Right cardiac atrium (tissue), 5 donors: Measurements from ENCODE around the gene SCAF1. TPM values are rescaled to one million over a fixed set of nuclear protein-coding genes. Genes with fewer than 3 reads are reported as not detected.

ENCODE experiments used
- ATAC-seq, 2 donors: fragments of 200-7000 bp; cut with Tn5 transposase; one replicate each; pipeline versions ENCODE4 v1.8.0 to v1.9.1; 2020; ENCODE audit warnings: moderate library complexity in 2 of 2, mild to moderate bottlenecking in 1 of 2
- DNase-seq, 3 donors: peaks; one replicate each; pipeline ENCODE4 v3.0.0-alpha.2; 2020
- H3K27ac ChIP-seq: one replicate; pipeline ENCODE4 v1.5.1; 2013; ENCODE audit warnings: mild to moderate bottlenecking, low read length, control low read depth, moderate library complexity
- H3K27me3 ChIP-seq: one replicate; pipeline ENCODE4 v1.6.1; 2013; ENCODE audit not compliant: control insufficient read depth, insufficient read depth
- H3K4me1 ChIP-seq: one replicate; pipeline ENCODE4 v1.6.1; 2013; ENCODE audit warnings: low read length; ENCODE audit not compliant: control insufficient read depth, insufficient read depth
- H3K4me3 ChIP-seq: one replicate; pipeline ENCODE4 v1.5.1; 2013; ENCODE audit warnings: low read length, control low read depth
- H3K9me3 ChIP-seq: one replicate; pipeline ENCODE4 v1.6.1; 2013; ENCODE audit warnings: low read length; ENCODE audit not compliant: control insufficient read depth
- WGBS: extraction: QIAGEN DNeasy Blood & Tissue Kit; methylation state at CpG from one replicate; pipeline ENCODE4 v1.1.7; 2013; 5-methylcytosine and 5-hydroxymethylcytosine counted together
- intact Hi-C, 4 donors: fragments of 100-400 bp; cut with DNase I; formaldehyde crosslinking; loops; one replicate each; pipeline versions ENCODE4 v1.11.0 to v1.14.0; 2022 to 2023
- polyA plus RNA-seq: library from polyadenylated mRNA; stranded (reverse); fragments of 200-250 nt; gene quantifications from one replicate; pipeline ENCODE4 v1.2.3, GENCODE V29; 2013
- total RNA-seq, 4 donors: library from RNA; stranded (reverse); fragmentation: NEBNext Ultra II Directional; extraction: Animal tissue kit (Norgen Biotek cat#: 25700); gene quantifications; one replicate each; pipeline ENCODE4 v1.2.1, GENCODE V29; 2021
- donor health status: healthy with polysubstance abuse.
- donor health status: DM: no; HTN: yes; CAD: no.
- donor health status: DM: no; HTN: no; CAD: no.
- donor health status: DM: no; HTN: yes; CAD: no; lungs with severe emphysema.
- donor health status: DM: yes; HTN: yes; CAD: no.

SCAF1 gene
- total and polyA plus RNA-seq, 5 donors: 23.3 to 52.7 (median 42.0) TPM

DNA sequence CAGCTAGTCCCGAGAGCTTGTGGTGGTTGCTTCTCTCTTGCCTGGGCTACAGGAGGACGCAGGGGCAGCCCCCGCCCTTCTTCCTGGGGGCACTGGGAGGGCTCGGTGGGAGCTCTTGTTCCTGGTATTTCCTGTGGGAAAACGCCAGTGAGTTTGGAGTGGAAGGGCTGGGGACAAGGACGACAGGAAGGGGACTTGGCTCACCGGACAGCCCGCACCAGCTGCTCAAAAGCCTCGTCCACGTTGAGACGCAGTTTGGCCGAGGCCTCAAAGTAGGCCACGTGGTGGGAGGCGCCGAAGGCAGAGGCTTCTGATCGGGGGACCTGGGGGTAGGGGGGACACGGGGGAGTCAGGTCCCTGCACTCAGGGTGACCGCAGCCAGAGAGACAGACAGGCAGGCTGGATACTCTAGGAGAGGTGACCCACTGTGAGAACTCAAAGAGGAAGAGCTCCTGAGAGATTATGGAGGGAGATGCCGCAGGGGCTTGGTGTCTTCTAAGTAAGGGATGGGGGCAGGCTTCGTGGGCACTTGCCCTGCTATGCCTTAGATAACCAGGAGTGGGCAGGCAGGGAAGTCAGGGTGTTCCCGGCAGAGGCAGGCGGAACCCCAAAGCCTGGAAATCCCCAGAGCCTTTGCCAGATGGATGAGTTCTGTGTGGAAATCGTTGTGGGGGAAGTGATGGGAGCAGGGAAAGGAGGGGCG is 6.3 kb upstream of the SCAF1 start:
- Histone ChIP-seq H3K4me1 (peaks cover 12% of the 10 kb centered on the region), H3K4me3 (no peak overlapping the region), H3K9me3 (no peaks in the 10 kb centered on the region), H3K27ac (peak overlapping the region; percentile 34), H3K27me3 (no peaks in the 10 kb centered on the region)
- WGBS: 38% methylated on average over 24 of the region's 24 CpGs
- ATAC-seq (no peak), DNase-seq (peak in 2 of 3 donors; percentile 57 to 64)
- intact Hi-C loops: loop anchor here in 3 of 4 donors (5.0 to 10.0 kb wide), 2 partner anchors 43 to 51 kb away; partner anchors contain the start of genes PRR12 (in 2 of the 3), NOSIP (in 1 of the 3) and PRRG2 (in 1 of the 3)

DNA sequence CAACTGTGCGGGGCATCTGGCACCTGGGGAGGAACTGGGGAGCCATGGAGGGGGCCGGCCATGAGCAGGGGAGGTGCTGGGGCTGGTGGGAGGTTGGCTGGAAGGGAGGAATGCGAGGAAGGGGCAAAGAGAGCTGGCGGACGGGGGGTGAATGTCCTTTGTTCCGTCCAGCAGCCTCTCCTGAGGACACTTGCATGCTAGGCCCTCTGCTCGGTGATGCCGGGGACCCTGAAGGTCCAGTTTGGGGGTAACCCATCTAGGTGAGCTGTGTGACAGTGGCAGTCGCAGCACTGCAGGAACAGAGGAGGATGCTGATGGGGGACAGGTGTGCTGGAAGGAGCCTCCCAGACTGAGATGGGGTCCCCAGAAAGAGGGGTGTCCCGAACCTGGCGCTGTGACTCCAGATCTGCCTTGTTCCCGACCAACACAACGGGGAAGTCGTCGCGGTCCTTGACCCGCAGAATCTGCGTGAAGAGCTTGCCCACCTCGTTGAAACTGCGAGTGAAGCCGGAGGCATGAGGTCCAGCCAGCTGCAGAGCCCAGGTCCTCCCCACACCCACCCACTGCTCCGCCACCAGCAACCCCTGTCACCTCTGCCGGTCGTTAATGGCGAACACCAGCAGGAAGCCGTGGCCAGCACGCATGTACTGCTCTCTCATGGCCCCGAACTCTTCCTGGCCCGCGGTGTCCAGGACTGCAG is 5.6 kb upstream of the SCAF1 start:
- Histone ChIP-seq H3K27me3 (no peaks in the 10 kb centered on the region), H3K27ac (no peak overlapping the region), H3K4me1 (peaks cover 6% of the 10 kb centered on the region), H3K4me3 (no peak overlapping the region), H3K9me3 (no peaks in the 10 kb centered on the region)
- DNase-seq: peak in 2 of 3 donors; percentile 57 to 61
- intact Hi-C loops: loop anchor here in 3 of 4 donors (5.0 to 10.0 kb wide), 2 partner anchors 44 to 52 kb away; partner anchors contain the start of genes PRR12 (in 2 of the 3), NOSIP (in 1 of the 3) and PRRG2 (in 1 of the 3)
- WGBS: 77% methylated on average over 30 of the region's 30 CpGs
- no peak for ATAC-seq

DNA sequence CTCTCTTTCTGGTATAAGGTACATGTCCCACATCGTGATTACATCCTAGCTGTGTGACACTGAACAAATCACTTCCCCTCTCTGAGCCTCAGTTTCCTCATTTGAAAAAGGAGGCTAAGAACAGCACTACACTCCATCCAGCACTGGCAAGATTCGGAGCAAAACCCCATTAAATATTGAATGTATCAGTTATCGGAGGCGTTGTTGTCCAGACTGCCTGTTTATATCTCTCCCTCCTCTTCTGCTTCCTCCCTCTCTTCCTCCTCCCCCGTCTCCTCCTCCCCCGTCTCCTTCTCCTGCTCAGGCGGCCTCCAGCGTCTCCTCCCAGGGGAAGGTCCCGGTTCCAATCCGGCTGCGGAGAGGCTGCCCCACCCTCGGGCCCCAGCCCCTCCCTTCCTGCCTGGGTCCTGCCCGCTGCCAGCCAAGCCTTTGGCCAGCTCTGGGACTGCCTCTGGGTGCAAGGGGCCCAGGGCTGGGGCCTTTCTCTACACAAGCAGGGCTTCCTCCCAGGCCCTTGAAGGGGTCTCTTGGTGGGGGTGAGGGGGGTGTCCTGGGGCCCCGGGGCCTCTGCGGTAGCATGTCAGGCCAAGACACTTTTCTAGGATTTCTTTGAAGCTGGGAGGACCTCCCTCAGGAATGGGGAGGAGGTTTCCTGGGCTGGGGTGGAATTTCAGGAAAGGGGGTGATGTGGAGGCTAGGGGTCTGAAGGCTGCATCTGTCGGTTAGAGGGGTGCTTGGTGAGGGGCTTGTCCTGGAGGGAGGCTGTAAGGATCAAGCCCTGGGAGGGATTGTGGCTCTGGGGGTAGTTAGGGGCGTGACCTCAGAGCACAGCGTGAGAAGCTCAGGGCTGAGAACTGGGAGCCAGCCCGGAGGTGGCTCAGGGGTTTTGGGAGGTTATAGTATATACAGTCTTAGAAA is 3.9 kb upstream of the SCAF1 start:
- DNase-seq: peak; percentile 94 to 97 (median 97)
- H3K27ac ChIP-seq: peak overlapping the region; percentile 91
- intact Hi-C loops: loop anchor here in 3 of 4 donors (5.0 to 10.0 kb wide), 2 partner anchors 46 to 53 kb away; partner anchors contain the start of genes PRR12 (in 2 of the 3), NOSIP (in 1 of the 3) and PRRG2 (in 1 of the 3)
- peaks cover 6% of the 10 kb centered on the region for H3K4me1 ChIP-seq
- H3K9me3 ChIP-seq: no peaks in the 10 kb centered on the region
- H3K4me3 ChIP-seq: peak overlapping the region; percentile 73
- 9% methylated on average over 19 of the region's 19 CpGs for WGBS
- ATAC-seq: peak; percentile 18
- H3K27me3 ChIP-seq: no peaks in the 10 kb centered on the region

DNA sequence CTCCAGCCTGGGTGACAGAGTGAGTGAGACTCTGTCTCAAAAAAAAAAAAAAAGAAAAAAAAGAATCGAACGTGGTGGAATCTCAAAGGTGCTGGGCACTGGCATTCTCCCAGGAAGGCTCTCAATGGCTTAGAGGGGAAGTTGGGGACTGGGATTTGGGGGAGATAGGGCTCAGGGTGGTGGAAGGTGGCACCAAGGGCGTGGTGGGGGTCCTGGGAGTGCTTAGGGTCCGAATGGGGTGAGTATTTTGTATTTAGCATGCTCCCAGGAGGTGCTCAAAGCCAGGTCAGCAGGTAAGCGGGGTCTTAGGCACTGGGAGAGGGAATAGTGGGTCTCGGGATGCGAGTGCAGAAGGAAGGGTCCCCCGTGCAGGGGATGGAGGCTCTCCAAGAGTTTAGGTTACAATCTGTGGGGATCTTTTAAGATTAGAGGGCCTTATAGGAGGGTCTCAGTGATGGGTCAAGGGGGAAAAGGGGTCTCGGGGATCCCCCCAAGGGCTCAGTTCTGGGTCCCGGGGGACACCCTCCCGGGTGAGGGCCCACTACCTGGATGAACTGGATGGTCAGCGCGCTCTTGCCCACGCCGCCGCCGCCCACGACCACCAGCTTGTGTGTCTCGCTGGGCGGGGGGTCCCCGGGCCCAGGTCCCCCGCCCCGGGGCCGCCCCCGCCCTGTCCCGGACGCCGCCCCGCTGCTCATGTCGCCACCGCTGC is 2.5 kb upstream of the SCAF1 start:
- no peaks in the 10 kb centered on the region for H3K27me3 ChIP-seq
- peak overlapping the region; percentile 73 for H3K4me3 ChIP-seq
- no peaks in the 10 kb centered on the region for H3K9me3 ChIP-seq
- H3K27ac ChIP-seq: peak overlapping the region; percentile 84
- DNase-seq (peak; percentile 52 to 71 (median 68)), ATAC-seq (no peak)
- intact Hi-C loops: loop anchor here in 3 of 4 donors (5.0 to 10.0 kb wide), 2 partner anchors 47 to 55 kb away; partner anchors contain the start of genes PRR12 (in 2 of the 3), NOSIP (in 1 of the 3) and PRRG2 (in 1 of the 3)
- peaks cover 6% of the 10 kb centered on the region for H3K4me1 ChIP-seq
- 3% methylated on average over 31 of the region's 31 CpGs for WGBS

DNA sequence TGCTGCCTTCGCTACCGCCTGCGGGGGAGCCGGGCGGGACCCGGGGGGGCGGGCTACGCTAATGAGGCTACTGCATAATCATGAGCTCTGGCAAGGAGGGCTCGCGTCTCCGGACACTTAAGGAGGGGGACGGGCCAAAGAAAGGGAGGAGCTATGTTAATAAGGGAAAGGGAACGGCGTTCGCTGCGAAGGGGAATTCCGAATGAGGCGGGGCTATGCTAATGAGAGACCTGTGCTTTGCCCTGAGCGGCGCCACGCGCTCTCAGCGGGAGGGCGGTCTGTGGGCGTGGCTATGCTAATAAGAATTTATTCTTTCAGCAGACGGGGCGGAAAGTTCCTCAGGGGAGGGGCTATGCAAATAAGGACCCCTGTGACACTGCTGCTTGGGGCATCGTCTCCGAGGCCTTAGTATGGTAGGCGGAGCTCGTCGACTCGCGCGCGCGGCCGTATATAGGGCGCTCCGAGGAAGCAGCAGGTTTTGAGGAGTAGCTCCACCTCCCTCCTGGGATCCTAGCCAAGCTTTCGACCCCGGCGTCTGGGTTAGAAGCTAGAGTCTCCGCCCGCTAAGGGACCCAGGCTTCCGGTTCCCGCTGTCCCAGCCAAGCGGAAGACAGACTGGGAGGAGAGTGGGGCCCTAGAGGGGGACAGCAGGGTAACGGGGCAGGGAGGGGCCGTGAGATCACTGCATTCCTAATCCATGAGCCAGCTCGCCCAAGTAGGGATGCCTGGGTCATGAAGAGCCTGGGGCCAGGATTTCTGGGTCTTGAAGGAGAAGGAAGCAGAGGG is 1.7 kb upstream of the SCAF1 start, which contains the start of gene RRAS:
Gene RRAS, minus strand, starts transcription at position 31 of the 786 bp plus-strand sequence. CDS start 45 bp downstream, outside the sequence.
- Histone ChIP-seq H3K9me3 (no peaks in the 10 kb centered on the region), H3K4me3 (peak within 1 kb of the TSS; percentile 73), H3K4me1 (peaks cover 4% of the 10 kb centered on the region), H3K27ac (peak within 1 kb of the TSS; percentile 99), H3K27me3 (no peaks in the 10 kb centered on the region)
- WGBS: under 1% methylated on average over 51 of the region's 51 CpGs
- ATAC-seq (peak; percentile 79 to 82), DNase-seq (peak; percentile 100)
- intact Hi-C loops: no loop called here

DNA sequence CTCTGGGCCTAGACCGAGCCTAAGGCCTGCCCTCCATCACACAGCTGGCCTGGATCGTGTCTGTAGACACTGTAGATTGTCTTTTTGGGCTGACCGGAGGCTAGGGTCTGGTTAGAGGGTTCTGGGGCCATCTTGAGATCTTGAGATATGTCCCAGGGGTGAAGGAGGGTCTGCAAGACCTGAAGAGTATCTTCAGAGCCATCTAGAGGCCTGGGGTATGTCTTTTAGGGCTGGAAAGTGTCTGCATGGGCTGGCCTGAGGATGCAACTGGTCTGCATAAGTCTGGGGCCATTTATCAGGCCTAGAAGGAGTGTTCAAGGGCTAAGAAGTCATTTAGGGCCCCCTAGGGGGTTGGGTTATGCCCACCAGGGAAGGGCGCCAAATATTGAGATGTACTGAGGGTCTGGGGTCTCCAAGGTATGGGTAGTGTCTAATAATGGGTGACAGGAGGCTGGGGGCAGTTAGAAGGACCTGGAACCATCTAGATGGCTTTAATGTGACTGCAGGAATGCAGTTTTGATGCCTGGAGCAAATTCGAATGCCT is 555 bp downstream of the SCAF1 start:
- no peaks in the 10 kb centered on the region for H3K27me3 ChIP-seq
- H3K4me3 ChIP-seq: peak overlapping the region; percentile 96
- ATAC-seq (no peak), DNase-seq (no peak)
- 8% methylated on average over 5 of the region's 5 CpGs for WGBS
- intact Hi-C loops: no loop called here
- no peaks in the 10 kb centered on the region for H3K9me3 ChIP-seq
- H3K4me1 ChIP-seq: no peaks in the 10 kb centered on the region
- peak overlapping the region; percentile 87 for H3K27ac ChIP-seq

DNA sequence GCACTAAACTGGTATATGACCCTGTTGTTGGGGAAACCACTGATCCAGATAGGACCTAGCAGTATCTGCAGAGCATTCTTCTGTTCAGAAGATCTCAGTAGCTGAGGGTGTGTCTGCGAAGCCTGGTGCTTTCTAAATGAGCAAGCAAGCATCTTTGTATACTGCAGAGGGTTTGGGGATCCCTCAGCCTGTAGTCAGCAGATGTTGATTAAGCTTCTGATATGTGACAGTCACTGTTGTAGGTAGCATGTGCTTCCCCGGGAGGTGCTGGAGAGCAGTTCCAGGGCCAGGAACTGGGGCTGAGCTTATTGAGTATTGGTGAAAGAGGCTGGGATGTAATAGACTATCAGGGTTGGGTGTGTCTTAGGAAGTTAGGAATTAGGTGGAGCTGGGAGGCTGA is 1.5 kb downstream of the SCAF1 start:
- 71% methylated on average over 2 of the region's 2 CpGs for WGBS
- intact Hi-C loops: no loop called here
- H3K27me3 ChIP-seq: no peaks in the 10 kb centered on the region
- H3K27ac ChIP-seq: no peak overlapping the region
- no peaks in the 10 kb centered on the region for H3K9me3 ChIP-seq
- no peak overlapping the region for H3K4me3 ChIP-seq
- ATAC-seq (no peak), DNase-seq (no peak)
- H3K4me1 ChIP-seq: no peaks in the 10 kb centered on the region

DNA sequence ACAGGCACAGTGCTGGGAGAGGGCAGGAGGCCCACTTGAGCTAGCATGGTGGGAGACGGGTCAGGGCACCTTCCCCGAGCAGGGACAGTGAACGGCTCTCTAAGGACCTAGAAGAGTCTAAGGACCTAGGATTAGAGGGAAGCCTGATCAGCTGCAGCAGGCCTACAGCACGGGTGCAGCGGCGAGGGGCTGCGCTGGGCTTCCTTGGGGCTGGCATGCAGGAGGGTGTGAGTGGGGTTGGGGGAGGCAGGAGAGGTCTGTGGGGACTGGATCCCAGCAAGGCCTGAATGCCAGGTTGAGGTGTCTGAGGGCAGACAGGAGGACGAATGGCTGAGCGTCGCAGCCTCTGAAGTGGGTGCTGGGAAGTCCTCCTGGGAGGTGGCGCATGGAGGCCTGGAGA is 3.6 kb downstream of the SCAF1 start:
- Histone ChIP-seq H3K27ac (no peak overlapping the region), H3K4me3 (no peak overlapping the region), H3K9me3 (no peaks in the 10 kb centered on the region), H3K27me3 (no peaks in the 10 kb centered on the region), H3K4me1 (no peaks in the 10 kb centered on the region)
- DNase-seq (no peak), ATAC-seq (no peak)
- intact Hi-C loops: no loop called here
- 86% methylated on average over 11 of the region's 11 CpGs for WGBS

DNA sequence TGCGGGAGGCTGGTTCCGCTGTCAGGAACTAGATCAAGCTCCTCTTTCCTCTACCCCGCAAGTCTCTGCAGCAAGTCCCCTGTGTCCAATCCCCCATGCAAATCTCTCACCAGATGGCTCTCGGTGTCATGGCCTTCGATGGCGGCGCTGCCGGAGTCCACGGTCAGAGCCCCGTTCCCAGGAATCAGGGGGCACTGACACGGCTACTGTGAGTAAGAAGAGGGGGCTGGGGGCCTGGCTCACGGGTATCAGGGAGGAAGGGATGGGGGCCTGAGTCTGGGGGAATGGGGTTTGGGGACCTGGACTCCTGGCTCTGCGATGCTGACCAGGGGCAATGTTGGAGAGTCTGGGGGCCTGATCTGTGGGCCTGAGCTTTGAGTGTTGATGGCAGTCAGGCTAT is 4.0 kb downstream of the SCAF1 start:
- ATAC-seq: no peak
- H3K27ac ChIP-seq: no peak overlapping the region
- no peaks in the 10 kb centered on the region for H3K4me1 ChIP-seq
- no peaks in the 10 kb centered on the region for H3K9me3 ChIP-seq
- no peak for DNase-seq
- intact Hi-C loops: no loop called here
- WGBS: 91% methylated on average over 13 of the region's 13 CpGs
- no peaks in the 10 kb centered on the region for H3K27me3 ChIP-seq
- no peak overlapping the region for H3K4me3 ChIP-seq
